Middle frontal gyrus (tissue), 1 donor: Measurements from ENCODE around the gene STARD13.

Experiments
- DNase-seq: peaks from one replicate; pipeline ENCODE4 v3.0.0-alpha.2; 2015; ENCODE audit warnings: low spot score; ENCODE audit errors: extremely low spot score

STARD13 gene

GRCh38 chr13:33090755-33091414, 194.7 kb downstream of the STARD13 start:
- no peak for DNase-seq

DNA sequence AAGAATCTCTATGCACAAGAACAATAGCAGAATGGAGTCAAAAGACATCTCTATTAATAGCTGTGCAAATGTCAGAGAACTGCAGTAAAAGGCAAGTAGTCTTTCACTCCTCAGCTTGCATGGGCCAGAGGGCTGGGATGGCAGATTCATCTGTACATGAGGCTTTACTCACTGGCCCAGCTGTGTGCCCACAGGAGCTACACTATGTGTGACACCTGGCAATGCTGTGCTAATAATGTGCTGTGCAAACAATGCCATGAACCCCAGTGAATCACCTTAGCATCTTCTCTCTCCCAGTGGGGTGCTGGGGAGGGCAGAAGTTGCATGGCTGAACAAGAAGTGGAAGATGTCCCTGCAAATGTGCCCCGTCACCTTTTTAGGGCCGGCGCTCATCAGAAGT, 196.2 kb downstream of the STARD13 start:
- no peak for DNase-seq

- no peak for DNase-seq
These were observed 197.8 kb downstream of the STARD13 start for GRCh38 chr13:33087790-33088189.

- DNase-seq = no peak
These were observed 198.5 kb downstream of the STARD13 start for GRCh38 chr13:33087091-33087490.

DNA sequence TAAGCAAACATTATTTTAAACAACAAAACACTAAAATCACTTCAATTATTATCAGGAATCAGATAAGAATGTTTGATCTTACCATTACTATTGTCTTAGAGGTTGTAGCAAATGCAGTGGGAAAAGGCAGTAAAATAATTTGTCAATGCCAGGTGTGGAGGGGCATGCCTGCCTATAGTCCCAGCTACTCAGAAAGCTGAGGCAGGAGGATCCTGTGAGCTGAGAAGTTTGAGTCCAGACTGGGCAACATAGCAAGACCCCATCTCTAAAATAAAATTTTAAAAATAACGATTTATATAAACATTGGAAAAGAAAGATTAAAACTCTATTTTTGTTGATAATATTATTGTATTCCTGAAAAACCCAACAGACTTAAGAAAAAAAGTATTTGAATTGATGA, 202.5 kb downstream of the STARD13 start:
- no peak for DNase-seq

DNA sequence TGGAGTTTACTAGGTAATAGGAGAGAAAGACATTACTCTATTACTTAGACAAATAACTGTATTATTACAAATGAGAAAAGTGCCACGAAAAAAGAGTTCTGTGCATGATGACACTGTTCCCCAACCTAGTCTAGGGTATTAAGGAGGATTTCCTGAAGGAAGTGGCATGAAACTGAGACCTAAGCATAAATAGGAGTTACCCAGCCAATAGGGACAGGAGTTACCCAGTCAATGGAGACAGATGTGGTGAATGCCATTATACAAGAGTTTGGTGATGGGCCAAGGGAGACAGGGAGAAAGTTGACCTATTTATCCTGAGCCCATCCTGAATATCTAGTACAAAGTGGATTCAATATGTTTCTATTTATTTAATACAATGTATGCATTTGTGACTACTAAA, 203.9 kb downstream of the STARD13 start:
- DNase-seq = no peak

DNA sequence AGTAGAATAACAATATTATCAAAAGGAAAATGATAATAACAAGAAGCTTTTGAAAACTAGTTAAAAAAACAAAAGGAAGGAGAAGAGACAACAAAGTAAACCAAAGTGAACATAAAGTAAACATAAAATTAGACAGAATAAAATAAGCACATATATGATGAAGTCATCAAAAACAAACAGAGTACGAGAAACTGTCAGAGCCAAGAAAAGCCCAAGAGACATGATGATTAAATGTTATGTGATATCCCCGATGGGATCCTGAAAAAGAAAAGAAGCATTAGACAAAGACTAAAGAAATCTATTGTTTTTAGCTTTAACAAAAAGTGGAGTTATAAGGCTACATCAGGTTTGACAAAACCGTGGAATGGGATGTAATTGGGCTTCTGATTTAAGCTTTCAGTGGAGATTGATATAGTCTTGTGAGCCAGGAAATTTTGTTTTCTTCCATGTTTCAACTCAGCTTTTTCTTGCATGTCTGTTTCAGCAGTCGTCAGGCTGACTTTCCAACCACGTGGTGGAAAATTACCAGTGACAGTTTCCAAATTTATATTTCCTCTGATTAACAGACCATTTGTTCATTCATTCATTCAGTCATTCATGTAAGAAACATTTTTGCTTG, 204.5 kb downstream of the STARD13 start:
- no peak for DNase-seq

DNA sequence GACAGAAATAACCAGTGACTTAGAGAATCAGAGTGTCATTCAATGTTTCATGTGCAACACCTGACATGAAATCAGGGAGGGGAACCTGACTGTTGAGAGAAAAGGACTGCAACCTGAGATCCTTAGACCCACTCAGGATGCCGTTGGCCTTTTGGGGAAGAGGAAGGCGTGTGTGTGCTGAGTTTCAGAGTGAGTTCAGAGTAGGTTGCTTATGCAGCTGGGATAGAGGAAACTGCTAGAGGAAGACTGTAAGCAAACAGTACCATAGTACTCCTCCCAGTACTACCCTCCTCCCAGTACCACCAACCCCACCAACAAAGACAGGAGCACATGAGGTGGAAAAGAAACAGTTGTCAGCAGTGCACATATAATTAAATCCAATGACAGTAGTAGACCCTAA, 205.6 kb downstream of the STARD13 start:
- no peak for DNase-seq

DNA sequence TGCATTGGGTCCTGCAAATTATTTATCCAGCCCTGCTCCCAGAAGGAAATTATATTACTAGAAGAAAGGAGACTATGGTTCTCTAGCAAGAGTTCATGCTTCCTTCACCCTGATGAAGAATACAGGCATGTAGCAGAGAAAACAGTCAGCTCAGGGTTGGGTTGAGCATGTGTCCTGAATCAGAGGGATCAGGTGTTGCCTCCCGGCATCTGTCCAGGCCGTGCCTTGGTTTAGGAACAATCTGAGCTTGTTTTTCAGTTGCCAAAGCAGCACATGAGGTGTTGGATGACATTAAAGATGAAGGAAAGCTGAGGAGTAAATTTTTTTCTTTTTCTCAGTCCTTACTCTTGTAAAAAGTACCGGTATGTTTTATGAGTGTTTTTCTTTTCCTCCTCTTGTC, 207.3 kb downstream of the STARD13 start:
- no peak for DNase-seq

GRCh38 chr13:33076001-33076992, 209.3 kb downstream of the STARD13 start:
- DNase-seq = no peak

DNA sequence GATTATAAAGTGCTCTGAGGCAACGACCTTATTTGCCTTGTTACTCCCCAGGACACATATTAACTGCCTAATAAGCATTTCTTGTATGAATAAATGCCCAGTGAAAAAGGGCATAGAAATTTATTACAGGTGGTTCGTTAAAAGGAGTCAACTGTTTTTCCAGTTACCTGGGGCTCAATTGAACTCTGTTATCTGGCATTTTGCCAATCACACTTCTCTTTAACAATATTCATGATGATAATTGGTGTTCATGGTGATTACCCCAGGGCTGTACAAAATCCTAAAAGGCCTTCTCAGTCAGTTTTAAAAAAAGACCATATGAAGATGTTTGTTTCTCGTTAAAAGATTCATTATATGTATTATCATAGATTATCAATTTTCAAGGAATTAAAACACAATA, 212.2 kb downstream of the STARD13 start:
- no peak for DNase-seq

- DNase-seq = no peak
These were observed 212.8 kb downstream of the STARD13 start for GRCh38 chr13:33072759-33073158.

- peak; percentile 51 for DNase-seq
These were observed 213.3 kb downstream of the STARD13 start for GRCh38 chr13:33072282-33072681.

DNA sequence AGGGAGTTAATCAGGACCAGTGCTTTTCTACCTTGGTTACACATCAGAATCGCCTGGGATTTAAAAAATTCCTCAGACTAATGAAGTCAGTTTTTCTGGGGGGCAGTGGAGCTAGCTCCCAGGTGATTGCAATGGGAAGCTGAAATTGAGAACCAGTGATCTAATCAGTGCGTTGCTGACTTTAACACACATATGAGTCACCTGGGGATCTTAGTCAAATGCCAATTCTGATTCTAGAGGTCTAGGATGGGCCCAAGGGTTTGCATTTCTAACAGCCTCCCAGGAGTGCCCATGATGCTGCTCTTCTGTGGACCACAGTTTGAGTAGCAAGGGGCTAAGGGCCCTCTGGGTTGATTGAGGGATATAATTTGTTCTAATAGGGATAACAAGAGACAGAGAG, 214.8 kb downstream of the STARD13 start:
- DNase-seq = no peak

- no peak for DNase-seq
These were observed 216.2 kb downstream of the STARD13 start for GRCh38 chr13:33069365-33069764.

- no peak for DNase-seq
These were observed 219.2 kb downstream of the STARD13 start for GRCh38 chr13:33066329-33066728.

- DNase-seq = no peak
These were observed 224.7 kb downstream of the STARD13 start for GRCh38 chr13:33060815-33061214.

GRCh38 chr13:33058776-33059327, 226.7 kb downstream of the STARD13 start:
- DNase-seq = no peak

DNA sequence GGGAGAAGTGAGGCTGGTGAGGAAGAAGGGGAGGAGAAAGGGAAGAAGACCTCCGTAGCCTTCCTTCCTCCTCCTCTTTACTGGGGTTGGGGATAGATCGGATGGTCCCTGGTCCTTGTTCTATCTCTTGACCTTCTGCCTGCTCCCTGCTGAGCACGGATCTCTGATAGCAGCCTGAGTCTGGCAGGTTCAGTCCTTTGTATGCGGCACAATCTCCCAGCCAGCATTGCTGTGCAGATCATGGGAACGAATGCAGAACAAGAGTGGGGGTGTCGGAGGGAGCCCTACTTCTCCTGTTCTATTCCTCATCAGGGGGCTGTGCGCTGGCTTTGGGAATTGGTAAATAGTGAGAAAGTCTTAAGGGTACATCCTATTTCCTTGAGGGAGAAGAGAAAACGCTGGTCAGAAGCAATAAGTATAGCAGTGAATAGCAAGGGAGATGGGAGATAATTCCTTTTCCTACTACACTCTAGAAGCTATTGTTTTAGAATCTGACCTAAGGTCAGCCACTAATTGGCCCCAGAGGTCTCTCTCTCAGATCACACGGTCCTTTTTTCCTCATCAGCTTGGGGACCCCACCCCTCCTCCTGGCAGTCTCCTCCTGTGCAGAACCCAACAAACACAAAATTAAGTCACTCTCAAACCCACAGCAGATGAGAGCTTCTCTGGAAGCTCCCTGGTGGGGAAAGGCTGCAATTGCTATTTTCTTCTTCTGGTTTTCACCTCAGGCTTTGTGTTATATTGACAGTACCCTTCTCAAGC, 228.4 kb downstream of the STARD13 start:
- no peak for DNase-seq

- DNase-seq = no peak
These were observed 232.0 kb downstream of the STARD13 start for GRCh38 chr13:33053397-33054066.
